Measurements from ENCODE around the gene CWC25.

Gene CWC25

GRCh38 chr17:38779965-38780752, 45.0 kb downstream of the CWC25 start:
- DNase-seq, result no peak

DNA sequence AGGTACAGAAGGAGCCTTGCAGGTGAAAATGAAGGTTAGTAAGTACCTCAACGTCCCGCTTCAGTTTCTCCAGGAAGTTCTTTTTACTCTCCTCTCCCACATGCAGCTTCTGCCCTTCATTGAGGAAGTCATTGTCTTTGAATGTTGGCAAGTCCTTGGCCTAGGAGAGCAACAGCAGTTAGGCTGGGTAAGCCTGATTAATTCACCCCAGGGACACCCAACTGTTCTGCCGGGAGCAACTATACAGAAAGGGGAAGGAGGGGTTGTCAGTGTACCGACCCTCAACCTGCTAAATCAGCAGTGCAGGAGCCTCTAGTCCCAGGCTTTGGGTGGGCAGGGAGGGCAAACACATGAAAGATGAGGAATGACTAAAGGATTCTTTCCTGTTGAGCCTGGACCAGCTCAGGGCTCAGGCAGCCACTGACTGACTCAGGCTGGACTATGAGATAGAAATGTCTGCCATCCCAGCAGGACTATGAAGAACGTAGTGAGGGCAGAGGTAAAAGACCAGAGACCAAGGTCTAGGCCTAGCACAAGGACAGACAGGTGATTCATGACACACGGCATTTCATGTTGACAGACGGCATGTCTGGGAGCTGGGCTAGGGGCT, 47.4 kb downstream of the CWC25 start:
- DNase-seq, result no peak

GRCh38 chr17:38773258-38773657, 51.9 kb downstream of the CWC25 start:
- no peak for DNase-seq

GRCh38 chr17:38768417-38768816, 56.7 kb downstream of the CWC25 start:
- no peak for DNase-seq

DNA sequence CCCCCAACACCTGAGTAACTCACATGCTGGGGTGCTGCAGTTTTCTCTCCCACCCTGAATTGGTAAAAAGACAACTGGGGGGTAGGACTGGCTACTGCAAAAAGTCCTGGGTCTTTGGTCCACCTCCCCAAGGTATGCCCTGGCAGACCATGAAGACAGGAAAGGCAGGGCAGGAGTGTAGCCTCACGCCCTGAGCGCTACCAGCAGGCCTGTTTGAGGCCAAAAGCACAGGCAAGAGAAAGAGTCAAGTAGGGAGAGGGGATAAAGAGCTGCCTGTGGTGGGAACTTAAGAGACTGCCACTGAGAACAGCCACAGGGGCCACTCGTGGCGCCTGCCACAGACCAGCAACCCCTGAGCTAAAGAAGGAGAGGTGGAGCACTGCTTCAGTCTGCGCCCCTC, 58.8 kb downstream of the CWC25 start:
- no peak for DNase-seq

DNA sequence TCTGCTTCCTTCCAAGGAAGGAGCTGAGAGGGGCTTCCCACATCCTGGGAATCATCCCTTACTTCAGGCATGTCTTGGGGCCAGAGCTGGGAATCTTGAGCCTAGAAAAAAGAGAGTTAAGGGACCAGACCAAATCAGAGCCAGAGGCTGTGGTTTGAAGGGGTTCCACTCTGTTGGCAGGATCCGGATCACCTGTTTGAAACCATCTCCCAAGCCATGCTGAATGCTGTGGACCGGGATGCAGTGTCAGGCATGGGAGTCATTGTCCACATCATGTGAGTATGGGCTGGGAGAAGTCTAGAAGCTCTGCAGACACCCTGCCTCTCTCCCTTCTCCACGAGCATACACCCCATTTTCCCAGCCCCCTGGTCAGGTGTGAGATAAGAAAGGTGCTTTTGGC, 62.9 kb downstream of the CWC25 start:
- no peak for DNase-seq

DNA sequence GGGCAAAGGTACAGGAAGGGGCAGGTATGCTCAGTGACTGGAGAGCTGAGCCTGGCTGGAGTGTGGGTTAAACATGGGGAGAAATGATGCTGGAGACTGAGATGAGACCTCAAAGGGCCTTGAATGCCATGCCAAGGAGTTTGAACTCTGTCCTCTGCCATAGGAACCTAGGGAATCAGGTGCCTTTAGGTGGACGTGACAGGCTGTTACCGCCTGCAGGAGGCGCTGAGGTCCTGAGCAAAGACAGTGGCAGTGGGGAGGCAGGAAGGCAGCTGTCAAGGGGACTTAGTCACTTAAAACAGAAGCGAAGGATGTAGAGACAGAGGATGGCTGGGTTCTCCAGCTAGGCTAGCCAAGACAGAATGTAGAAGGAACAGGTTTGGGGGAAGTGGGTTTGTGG, 63.5 kb downstream of the CWC25 start:
- DNase-seq, result peak in 1 of 2 experiments; percentile 62

- no peak for DNase-seq
Observed at GRCh38 chr17:38753071-38753506, 72.0 kb downstream of the CWC25 start.

DNA sequence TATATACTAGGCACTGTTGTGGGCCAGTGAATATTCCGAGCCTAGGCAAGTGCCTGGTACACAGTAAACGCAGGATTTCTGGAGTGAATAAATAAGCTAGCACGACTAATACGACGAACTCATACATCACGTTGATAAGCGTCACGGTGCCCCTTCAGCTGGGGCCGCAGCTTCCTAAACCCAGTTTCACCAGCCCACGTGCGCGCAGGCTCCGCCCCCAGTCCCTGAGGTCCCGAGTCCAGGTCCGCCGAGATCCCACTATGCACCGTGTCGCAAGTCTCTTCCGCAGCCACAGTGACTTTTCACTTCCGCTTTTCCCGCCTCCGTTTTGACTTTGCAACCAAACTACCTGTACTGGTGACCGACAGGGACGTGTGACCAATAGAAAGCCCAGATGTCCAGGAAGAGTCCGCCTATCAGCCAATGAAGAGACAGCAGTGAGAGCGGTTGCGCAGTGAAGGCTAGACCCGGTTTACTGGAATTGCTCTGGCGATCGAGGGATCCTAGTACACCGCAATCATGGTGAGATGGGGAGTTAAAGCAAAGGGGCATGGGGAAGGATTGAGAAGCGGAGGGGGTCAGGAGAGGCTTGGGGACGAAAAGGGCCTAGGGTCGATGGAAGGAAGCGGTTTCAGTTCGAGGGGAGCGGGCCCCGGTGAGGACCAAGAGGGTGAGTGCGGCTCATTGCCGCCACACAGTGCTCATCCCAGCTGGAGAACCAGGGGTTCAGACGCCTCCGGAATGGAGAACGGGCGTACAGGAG, 72.6 kb downstream of the CWC25 start, which contains the start of gene PSMB3:
Gene PSMB3 (plus strand): TSS at position 434 of the 763 bp plus-strand sequence. CDS start 86 bp downstream, at position 520.
- peak; percentile 99 to 100 for DNase-seq

DNA sequence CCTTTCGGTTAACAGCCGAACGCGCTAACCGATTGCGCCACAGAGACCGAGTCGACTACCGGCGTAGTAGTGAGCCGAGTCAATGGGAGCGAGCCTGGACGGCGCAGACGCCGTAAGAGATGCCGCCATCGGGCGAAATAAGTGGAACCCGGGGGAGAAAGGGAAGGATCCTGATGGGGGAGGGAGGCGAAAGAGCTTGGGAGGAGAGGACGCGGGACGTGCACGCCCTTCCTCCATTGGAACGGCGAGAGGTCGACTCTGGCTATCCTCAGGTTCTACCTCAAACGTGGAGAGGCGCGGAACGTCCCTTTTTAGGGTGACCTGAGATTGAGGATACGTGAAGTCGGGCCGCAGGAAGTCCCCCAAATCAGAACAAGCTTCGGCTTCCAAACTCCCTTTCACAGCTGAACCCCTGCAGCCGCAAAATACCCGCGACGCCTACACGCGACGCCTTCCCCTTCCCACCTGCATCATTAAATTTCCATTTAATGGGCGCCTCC, 73.3 kb downstream of the CWC25 start:
- DNase-seq, result peak; percentile 76 to 89

DNA sequence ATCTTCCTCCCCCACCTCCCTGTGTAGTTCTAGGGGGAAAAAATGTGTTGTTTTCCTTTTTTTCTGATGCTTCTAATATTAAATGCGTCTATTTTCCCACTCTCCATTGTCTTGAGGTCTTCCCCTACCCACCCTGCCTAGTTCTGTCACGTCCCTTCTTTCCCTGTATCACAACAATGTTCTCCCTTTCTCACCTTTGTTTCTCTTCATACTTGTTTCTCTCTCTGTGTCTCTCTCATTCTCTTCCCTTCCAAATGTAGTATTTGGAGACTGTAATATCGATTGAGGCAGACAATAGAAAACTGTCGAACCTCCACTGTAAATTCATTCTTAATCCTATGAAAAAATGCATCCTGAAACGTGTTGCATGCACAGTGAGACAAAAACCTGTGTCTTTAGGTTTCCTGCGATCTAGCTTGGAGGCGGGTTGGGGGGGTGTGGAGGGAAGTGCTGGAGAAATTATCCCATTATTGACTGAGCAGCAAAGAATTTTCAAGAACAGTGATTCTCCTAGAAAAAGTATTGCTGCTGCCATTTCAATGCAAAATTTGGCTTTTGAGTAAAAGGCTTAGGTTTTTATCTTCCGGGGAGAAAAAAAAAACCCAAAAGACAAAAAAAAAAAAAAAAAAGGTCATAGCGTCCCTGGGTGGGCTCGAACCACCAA, 73.8 kb downstream of the CWC25 start:
- DNase-seq, result peak in 1 of 2 experiments; percentile 70

Data from NCI-H524 (cell line).